CMK (cell line): Measurements from ENCODE around the gene BLCAP.
A peak's percentile ranks its signal among the peaks of the same experiment; 100 is the strongest.

Experiments used
- DNase-seq: peaks from one replicate; pipeline ENCODE4 v3.0.0-alpha.2; 2010; ENCODE audit warnings: low read depth

The BLCAP gene

DNA sequence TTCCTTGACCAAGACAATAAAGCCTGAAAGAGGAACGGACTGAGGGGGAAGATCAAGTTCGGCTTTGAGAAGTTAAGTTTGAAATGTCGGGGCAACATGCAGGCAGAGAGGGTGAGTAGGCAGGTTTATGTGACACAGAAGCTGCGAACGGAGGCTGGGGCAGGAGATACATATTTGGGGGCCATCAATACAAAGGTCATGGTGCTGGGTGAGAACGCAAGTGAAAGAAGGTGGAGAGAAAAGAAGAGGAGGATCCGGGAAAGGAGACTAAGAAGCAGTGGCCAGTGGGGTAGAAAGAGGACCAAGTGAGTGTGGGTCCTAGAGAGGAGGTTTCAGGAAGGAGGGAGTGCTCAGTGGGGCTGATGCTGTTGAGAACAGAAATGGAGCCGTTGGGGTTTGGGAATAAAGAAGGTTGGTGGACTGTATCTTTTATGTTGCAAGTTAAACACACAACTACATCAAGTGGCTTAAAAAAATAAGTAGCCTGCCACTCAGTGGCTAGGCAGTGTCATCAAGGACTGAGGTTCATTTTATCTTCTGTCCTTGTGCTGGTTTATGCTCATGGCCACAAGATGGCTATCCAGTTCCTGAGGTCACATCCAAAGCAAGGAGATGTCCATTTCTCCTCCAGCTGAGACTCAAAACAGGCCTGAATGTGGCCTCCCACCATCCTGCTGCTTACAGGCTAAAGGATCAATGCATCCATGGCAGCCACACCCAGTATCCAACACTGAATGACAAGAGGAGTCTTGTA is 1.7 kb upstream of the BLCAP start:
- DNase-seq = peak; percentile 32

GRCh38 chr20:37528446-37529213 is 954 bp upstream of the BLCAP start:
- no peak for DNase-seq

DNA sequence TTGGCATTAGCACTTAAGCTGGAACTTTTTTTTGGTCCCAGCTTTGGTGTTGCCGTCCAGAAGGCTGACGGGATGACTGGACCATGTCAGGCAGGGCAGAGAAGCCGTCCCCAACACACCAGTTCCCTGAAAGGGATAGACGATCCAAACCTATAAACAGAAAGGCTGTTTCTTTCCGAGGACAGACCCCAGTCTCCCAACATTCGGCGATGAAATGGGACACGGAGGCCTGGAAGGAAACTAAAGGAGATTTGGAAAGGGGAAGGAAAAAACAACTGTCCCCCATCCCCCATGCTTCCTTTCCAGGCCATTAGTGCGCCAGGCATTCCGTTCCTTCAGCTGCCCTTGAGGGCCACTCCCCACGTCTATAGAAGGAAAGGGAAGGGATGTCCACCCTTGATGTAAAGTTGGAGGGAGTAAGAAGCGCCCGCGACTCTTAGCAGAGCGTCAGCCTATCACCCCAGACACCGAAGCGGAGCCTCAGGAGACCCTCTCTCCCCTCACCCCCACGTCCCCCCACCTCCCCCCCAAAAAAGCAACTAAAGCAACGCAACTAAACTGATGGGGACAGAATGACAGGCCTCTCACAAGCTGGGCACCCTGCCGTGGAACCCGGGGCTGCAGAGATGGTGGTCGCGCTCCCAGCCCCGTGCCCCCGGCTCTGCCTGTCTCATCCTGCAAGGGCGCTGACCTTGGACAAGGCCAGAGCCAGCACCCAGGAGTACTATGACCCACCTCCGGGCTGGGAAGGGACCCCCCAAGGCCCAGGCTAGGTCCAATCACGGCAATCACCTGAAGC is 638 bp downstream of the BLCAP start:
- no peak for DNase-seq

DNA sequence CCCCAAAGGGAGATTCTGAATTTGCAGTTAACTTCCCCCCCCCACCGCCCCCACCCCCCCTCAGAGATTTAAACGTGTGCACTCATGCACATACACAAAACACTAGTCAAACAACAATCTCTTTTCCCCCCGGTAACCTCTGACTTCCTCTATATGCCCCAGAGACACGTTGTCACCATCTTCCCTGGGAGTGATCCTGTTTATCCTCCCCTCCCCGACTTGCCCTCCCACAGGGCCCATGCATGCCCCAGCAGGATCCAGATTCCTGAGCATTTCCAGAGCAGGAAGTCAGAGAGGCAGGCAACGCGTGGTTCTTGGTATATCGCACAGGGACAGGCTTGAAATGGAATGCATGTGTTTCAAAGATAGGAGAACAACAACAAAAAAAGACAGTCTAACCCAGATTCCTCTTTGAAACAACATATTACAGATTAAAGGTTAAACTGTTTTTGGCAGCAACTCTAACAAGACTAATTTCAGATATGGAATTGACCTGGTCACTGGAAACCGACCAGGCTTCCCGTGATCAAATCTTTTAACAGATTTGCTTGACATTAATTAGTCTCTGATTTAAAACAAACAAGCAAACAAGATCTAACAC is 1.3 kb downstream of the BLCAP start:
- DNase-seq = peak; percentile 54

DNA sequence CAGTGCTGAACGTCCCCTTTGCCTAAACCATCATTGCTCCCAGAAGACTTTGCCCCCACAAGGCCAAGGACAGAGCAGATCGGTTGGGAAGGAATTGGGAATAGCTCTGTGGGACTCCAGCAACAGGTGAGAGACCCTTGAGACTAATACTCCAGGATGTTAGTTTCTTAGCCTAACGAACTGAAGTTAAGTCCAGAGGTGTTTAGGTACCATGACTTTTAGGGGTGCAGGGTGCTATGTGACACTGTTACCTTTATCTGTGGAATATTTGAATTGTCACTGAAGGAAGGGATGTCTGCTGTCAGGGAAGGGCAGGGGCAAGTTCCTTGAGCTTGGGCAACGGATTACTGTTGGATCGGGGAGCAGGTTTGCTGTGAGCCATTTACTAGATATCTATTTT is 1.9 kb downstream of the BLCAP start:
- no peak for DNase-seq

GRCh38 chr20:37524859-37525708 is 2.6 kb downstream of the BLCAP start:
- no peak for DNase-seq

GRCh38 chr20:37523911-37524700 is 3.6 kb downstream of the BLCAP start:
- no peak for DNase-seq

GRCh38 chr20:37523012-37523391 is 4.7 kb downstream of the BLCAP start:
- no peak for DNase-seq

GRCh38 chr20:37522260-37523011 is 5.2 kb downstream of the BLCAP start:
- DNase-seq = no peak

GRCh38 chr20:37521061-37521771 is 6.5 kb downstream of the BLCAP start, which contains the start of gene NNAT:
Gene NNAT (plus strand): TSS chr20:37521250. CDS start chr20:37521332, 82 bp downstream.
- DNase-seq = no peak

DNA sequence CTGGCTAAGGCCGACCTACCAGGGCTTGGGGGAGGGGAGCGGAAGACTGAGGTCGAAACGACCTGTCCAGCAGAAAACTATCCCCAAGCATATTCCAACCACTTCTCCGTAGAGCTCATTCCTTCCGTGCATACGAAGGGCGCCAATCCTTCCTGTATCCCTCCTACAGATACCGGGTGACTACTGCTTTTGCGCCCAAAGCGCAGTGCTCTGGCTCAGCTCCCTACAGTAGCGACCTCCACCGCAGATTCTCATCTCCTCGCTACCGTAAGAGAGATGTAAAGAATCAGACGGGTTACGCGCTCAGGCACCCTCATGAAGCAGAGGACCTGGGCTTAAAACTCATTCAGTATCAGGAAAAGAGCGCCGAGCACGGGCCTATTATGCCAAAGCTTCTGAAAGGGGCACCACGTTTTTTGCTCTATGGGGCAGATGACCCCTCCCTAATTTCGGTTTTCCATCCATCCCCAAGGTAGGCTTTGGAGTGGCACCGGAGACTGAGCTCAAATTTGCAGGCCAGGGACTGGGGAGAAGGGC is 7.2 kb downstream of the BLCAP start:
- no peak for DNase-seq

DNA sequence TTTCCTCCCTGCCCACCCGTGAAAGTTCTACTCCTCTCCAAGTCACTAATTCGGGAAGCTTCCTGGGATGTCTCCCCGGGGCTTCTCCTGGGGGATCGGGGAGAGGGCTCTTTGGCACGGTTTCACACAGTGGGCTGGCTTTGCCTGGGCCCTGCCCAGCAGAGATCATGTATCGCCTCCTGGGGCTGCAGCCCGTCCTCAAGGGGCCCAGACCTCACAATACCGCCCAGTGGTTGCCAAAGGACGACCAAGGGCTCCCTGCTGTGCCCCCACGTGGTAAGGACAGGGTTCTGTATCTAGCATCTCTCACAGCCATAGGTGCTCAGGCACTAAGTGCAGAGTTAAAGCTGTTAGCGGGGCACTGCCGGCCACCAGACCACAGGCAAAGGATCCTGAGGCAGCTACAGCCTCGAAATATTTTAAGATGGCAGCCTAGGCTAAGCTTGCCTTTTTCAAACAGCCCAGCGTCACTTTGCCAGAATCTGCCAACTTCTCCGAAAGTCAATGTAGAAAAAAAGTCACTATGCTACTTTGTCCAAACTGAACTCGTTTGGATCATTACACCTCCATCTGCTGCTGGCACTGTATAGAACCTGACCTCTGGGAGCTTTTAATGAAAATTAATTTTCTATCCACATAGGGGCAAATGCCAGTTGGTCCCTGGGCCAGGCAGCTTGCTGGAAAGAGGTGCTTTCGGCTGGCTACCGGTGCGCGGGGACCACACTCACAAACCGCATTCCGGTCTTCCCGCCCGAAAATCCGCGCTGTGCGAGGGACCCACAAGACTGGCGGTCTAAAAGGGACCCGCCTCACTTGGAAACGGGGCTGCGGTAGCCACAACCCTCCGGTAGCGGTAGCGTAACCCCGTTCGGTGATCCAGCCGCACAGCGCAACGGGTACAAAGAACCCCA is 7.9 kb downstream of the BLCAP start:
- no peak for DNase-seq

DNA sequence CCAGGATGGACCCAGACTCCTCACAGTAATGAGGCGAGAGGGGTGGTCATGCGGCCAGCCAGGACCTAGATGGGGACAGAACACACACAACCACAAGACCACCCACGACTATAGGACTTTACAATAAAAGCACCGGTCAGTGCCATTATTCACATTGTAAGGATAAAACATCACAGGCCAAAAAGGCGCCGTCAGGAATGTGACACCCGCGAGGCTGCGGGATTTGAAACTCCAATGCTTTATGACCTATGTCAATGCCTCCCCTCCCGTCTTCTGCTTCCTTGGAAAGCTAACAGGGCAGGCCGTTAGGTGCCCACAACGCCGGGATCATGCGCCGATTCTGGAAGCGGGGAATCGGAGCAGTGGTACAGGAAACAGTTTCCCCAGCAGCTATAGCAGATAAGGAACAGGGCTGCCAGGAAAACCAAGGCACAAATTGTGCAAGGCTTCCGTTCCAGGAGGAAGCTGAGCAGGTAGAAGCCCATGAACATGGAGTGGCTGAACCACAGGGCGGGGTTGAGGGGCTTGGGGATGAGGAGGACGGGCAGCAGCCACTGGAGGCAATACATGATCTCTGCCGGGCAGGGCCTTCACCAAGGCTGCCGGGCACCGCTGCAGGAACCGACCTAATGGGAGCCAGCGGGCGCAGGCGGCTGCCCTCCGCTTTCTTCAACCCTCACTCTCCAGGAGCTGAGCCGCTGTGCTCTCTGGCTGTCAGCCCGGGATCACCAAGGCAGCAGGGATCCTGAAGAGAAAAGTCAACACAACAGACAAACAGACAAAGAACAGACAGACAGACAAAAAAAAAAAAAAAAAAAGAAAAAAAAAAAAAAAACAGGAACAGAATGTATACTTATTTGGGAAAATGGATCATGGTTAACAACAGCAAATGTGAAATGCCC is 8.8 kb downstream of the BLCAP start:
- no peak for DNase-seq

DNA sequence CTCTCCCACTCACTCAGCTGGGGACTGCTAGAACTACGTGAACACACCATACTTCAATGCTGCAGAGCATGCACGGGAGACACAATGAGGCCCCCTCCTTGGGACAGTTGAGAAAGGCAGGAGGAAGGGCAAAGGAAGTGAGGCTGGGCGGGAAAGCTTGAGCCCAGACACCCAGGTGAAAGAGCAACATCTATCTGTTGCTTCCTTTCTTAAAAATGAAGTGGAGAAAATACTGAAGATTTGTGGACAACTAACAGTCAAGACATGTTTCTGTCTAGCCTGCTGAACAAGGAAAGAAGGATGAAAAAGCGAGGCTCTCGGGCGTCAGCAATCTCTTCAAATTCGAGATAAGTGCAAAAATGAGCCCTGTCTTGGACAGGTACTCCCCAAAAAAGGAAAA is 9.6 kb downstream of the BLCAP start:
- no peak for DNase-seq

GRCh38 chr20:37516811-37517750 is 10.6 kb downstream of the BLCAP start:
- no peak for DNase-seq
